HTR-8/SVneo (cell line): ENCODE data around the gene TFPI2.
"Not testable (repeated sequence)": the region's sequence is repeated elsewhere in the genome, so short reads cannot be mapped to it uniquely, and the experiment has no call there.

Source experiments
- DNase-seq: peaks from one replicate; pipeline ENCODE4 v3.0.0; 2011; ENCODE audit warnings: low spot score, mixed read lengths; ENCODE audit not compliant: insufficient read length
- FAIRE-seq: peaks from 2 replicates; lab custom pipeline; 2011; peaks lifted over from hg19 to GRCh38; lab: Jason Lieb, UNC

The TFPI2 gene

DNA sequence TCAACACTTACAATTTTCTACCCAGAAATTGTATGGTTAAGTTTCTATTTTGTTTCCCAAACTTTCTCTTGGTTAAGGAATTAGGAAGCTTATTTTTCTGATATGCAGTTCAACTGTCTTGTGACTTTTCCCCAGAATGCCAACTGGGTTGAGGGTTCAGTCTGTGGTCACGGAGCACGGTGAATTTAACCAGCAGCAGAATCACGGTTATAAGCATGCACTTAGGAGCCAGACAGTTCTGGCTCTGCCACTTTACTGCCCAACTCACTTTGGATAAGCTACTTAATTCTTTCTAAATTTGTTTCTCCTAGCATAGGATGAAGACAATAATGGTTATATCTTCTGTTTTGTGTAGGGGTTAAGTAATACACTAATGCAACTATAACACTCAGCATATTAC lies 20.7 kb upstream of the TFPI2 start:
- FAIRE-seq, DNase-seq: not testable (repeated sequence)

DNA sequence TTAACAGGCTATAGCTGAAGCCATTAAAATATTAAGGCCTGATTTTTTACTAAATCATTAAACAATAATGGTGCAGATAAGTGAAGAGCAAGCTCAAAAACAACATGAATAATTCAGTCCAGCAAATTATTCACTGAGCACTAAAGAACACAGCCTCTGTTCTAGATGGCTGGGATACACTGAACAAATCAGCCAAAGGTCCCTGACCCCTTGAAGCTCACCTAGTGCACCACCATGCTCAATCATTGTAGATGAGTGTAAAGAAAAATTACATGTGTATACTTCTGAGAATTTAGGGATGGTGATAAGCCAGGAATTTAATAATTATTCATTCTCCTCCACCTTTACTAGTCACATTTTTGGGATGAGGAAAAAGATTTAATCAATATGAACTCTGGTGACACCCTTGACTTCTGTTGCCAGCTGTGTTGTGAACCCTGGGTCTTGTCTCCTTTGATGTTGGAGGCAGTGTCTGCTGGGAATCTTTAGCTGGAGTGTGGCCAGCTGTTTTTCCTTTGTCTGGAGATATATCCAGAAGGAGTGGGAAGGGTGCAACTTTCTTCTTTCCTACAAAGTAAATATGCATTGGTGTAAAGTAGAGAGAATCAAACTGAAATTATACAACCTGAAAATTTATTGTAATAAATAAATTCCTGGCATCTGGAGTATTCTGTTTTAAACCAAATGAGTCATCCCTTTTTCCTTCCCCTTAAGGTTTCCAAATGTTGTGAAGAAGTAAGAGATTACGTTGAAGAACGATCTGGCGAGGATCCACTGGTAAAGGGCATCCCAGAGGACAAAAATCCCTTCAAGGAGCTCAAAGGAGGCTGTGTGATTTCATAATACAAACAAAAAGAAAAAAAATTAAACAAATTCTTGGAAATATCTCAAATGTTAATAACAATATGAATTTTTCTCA lies 19.8 kb upstream of the TFPI2 start:
- FAIRE-seq, result no peak
- no peak for DNase-seq

DNA sequence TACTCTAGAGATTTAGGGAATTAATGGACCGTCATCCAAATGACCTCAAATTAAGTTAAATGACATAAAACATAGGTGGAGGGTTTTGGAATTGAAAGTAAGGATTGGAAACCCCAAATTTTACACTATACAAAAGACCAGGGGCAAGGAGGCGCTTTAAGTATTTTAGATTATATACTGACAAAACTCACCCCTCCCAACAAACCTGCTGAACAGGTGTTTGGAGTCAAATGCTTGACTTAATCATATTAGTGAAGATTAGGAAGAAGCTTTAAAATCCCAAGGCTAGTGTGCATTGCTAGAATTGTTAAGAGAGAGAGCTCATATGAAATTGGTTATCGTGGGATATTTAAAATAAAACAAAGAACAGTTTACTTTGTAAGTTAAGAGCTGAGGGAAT lies 15.7 kb upstream of the TFPI2 start, which contains the start of gene GNGT1:
GNGT1 (plus strand) TSS at position 301 of the 400 bp plus-strand sequence. CDS start 180 bp downstream, outside the sequence.
- FAIRE-seq, result no peak
- no peak for DNase-seq

DNA sequence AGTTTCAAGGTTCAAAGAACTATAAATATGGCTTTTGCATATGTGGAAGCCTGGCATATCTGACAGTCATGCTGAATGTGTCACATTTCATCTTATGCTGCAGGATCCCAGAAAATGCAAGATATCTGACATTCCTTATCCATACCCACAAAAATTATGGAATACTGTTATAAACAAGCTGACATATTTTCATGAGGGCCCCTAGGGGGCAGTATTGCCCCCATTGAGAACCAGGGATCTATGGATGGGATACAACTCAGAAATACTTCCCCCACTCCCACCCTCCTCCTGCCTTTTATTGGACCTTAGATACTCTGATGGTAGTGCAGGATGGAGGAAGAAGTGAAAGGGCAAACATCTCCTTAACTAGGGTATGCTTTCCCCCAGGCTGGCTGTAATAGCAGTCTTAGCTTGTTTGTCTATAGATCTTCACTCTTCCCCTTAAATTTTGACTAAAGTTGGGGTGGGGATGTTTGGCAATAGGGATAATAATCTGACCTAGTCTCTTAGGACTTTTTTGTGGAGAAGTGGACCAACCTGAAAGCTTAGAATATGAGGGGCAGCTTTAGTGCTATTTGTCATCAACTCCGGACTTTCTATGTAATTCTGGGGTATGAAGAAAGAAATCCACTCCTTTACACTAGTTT lies 12.3 kb upstream of the TFPI2 start:
- no peak for FAIRE-seq
- DNase-seq, result no peak

DNA sequence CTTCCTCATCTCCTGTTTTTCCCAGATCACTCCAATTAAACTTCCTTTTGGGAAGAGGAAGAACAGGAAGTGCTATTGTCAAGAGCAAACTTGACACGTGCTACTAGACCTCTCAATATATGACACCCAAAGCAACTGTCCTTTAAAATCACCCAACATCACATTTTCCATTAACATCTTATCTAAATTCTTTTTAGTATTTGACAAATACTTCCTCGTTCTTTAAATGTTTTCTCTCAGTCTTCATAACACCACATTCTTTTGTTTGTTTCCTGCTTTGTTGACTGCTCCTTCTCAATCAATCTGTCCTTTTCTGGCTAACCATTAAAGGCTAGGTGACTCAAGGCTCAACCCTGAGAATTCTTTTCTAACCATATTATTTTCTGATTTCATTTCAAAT lies 7.1 kb upstream of the TFPI2 start:
- no peak for FAIRE-seq
- no peak for DNase-seq

DNA sequence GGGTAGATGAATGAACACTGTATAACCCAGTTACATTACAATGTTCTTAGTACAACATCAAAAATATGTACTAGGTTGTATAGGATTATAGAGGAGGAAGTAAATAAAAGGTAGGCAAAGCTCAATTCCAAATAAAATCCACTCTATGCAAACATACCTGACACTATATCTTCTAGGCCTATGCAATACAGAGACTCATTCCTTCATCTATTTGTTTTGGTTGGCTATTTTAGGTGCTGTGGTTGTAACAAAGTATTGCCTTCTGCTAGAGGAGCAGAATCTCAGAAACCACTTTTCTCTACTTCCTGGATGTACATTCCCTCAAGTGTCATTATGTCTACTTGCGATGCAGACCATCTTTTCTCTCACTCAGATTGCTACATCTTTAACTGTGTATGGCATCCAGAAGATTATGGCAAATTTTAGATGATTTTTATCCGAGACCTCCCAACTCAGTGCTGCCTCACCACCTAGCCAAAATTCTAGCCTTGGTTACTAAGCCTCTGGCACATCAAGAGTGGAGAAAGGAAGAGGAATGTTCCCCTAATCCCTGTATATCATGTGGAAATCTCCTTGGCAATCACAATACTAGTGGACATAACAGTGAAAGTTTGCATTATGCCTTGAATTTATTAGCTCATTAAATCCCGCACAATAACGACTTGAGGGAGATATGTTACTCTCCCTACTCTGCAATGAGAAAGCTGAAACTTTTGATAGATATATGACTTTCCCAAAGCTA lies 5.5 kb upstream of the TFPI2 start:
- DNase-seq, result no peak
- no peak for FAIRE-seq

DNA sequence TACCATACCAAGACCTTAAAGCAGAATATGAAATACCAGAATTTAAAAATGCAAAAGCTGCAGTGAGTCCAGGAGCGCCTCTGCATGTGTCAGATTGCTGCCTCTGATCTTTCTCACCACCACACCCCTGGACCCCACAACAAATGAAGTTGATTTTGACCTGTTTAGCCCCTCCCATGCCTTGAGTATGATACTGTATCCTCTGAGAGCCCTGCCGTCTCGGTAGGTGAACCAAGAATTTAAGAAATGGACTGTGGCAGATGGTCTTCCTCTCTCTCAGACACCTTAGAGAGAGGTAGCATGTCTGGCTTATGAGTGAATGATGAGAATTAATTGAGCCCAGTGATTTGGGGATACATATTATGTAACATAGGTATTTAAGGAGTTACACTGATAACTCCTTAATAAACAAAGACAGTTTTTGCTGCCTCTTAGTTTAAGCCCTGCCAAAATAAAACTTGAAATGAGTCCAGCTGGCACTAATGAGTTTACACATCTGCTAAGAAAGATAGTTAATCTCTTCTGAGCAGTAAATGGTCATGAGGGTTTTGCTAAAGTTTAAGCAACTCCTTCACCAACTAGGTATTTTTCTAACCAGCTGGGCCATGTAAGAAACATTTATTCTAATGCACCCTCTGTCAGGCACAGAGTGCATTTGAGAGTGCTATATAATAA lies 4.5 kb upstream of the TFPI2 start:
- FAIRE-seq (no peak), DNase-seq (no peak)

DNA sequence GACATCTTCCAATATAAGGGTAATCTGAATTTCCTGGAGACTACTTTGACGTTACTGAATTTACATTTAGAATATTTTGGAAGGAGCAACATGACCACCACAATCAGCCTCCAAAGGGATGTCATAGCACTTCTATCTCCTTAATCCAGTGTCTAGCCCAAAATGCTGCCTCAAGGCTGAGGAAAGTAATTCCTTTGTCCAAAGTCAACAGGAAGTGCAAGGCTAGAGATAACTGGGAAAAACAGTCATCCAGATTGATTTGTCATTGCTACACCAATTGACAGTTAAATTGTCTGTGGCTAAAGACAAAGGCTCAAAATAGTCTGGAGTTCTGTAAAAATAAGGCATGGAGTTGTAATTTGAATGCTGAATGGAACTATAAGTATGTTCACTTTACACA lies 3.9 kb upstream of the TFPI2 start:
- FAIRE-seq (no peak), DNase-seq (no peak)

DNA sequence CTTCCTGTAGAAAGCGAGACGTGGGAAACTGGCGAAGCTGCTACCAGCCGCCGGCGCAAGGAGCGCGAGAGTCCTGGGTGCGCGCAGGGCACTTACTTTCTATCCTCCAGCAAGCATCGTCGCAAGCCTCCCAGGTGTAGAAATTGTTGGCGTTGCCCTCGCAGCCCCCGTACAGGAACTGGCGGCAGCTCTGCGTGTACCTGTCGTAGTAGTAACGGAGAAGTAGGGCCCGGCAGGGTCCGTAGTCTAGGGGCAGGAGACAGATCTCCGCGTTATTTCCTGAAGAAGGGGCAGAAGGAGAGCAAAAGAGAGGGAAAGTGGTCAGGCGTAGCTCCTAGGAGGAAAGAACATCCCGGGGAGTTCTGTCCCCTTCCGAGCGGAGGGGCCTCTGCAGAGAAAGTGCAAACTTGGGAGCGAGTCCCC lies 501 bp downstream of the TFPI2 start:
- no peak for DNase-seq
- FAIRE-seq, result no peak

DNA sequence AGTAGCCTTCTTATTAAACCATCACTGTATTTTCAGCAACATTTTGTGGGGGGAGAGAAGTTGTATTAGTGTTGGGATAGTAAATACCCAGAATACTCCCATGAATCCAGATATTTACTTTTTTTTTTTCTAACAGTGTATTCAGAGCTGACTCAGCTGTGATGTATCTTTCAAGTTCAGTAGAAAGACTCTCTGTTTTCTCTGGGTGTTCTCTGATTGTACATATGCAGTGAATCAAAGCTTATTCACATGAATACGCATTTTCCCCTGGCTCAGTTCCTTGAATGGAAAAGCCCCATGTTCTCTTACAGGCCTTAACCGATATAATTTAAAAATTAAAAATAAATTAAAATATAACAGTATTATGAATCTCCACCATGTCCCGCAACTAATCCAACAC lies 1.3 kb downstream of the TFPI2 start:
- no peak for DNase-seq
- no peak for FAIRE-seq

DNA sequence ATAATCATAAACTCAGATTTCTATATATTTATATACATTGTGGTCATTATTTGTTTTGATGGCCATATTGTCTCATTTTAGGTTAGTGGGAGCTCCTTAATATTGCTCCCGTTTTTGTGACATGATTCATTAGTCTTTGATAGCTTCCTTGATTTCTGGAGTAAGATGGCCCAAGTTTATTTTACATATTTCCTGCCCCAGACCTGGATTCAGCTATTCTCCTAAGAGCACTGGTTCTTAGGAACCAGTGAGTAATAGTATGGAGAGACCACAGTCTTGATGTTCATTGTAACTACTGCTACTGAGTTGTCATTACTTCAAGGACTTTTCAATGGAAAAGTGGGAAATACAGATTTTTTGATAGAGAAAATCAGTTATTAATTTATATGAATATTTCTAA lies 6.0 kb downstream of the TFPI2 start:
- no peak for FAIRE-seq
- no peak for DNase-seq

DNA sequence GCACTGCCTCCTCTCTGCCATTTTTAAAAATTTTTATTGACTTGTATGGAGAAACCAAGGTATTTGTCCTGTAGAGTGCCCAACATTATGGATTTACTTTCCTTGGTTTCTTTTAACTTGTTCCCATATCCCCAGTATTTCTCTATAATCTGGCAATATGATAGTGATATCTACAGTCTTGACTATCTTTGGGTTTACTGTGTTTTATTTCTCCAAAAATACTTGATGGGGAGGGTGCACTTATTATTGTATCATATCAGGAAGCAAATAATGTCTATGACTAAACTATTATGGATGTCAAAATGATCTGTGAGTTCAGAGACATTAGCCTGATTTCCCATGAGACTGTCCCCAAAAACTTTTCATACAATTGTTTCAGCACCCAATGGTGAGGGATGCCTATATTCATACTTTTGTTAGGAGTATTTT lies 6.6 kb downstream of the TFPI2 start:
- FAIRE-seq (no peak), DNase-seq (no peak)

DNA sequence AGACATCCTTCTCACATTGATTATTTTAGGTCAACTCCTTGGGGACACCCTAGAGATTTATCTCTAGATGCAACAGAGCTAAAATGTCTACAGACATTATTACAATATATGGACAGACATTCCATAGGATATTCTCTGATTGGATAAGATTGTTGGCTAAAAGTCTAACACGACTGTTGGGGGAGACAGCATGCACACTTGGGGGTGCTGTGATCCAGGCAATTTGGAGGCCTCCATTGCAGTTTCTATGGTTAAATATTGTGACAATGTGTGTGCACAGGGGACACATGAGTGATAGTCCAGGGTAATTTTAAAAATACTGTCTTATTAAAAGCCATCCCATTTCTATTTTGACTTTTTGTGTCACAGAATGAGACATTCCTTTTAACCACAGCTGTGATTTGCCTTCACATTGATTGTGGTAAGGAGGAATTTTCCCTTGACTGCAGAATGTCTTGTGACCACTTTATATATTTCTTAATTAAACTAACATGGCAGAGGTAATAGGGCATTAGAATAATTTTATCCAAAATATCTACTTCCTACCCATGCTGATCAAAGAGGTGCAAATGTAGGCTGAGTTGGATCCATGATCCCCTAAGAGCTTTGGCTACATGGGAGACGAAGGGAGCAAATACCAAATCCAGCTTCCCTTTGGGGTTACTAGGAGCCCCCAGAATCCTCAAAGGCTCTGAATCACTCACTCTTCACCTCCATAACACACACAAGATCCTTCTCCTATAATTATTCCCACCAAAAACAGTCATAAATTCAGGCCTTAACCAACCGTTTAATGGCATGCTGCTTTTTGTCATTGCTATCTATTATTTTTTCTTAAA lies 7.3 kb downstream of the TFPI2 start:
- FAIRE-seq (no peak), DNase-seq (no peak)

DNA sequence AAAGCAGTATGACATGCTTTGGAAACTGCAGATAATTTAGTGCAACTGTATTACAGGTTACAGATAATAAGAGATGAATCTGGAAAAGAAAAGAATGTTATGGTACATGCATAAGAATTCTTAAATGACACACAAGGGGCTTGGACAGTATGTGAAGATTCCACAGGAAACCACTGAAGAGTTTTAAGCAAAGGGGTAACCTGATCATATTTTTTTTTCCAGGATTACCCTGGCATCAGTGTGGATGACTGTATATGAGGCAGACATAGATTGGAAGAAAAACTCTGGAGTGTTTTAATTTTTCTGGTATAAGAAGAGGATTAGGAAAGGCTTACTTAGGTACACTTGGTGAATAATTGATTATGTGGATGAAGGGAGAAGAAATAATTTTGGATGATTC lies 8.1 kb downstream of the TFPI2 start:
- DNase-seq (no peak), FAIRE-seq (no peak)

DNA sequence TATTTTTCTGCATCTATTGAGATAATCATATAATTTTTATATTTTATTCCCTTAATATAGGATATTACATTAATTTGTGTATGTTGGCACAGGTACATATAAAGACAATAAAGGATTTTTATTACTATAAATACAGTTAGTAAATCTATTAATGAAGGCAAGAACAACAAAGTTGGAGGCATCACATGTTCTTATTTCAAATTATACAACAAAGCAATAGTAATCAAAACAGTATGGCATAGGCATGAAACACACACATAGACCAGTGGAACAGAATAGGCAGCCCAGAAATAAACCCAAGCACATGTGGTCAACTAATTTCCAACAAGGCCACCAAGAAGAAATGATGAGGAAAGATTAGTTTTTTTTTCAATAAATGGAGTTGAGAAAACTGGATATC lies 11.2 kb downstream of the TFPI2 start:
- no peak for DNase-seq
- no peak for FAIRE-seq

DNA sequence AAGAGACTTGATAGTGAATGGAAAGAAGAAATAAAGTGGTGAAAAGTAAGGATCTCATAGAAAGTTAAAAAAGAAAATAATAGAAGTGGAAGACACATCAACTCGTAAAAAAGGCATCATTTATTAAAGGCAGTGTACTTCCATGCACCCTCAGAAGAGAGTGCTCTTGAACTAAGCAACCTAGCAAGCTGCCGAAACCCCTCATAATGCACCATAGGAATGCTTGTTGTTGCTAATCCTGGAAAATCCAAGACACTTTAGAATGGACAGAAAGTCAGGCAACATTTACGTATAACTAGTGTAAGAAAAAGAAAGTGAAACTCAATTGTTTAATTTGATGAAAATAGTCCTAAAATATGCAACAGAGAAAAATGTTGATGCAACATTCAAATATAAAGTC lies 12.8 kb downstream of the TFPI2 start:
- FAIRE-seq, result no peak
- no peak for DNase-seq

DNA sequence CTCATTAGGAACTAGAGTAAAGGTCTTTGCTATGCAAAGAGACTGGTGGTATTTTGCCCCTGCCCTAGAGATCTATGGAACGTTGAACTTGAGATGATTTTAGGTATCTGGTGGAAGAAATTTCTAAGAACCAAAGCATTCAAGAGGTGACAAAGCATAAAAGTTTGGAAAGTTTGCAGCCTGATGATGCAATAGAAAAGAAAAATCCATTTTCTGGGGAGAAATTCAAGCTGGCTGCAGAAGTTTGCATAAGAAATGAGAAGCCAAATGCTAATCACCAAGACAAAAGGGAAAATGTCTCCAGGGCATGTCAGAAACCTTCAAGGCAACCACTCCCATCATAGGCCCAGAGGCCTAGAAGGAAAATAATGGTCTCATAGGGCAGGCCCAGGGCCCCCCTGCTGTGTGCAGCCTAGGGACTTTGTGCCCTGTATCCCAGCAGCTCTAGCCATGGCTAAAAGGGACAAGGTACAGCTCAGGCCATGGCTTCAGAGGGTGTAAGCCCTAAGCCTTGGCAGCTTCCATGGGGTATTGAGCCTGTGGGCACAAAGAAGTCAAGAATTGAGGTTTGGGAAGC lies 16.5 kb downstream of the TFPI2 start:
- FAIRE-seq, result no peak
- DNase-seq, result no peak

DNA sequence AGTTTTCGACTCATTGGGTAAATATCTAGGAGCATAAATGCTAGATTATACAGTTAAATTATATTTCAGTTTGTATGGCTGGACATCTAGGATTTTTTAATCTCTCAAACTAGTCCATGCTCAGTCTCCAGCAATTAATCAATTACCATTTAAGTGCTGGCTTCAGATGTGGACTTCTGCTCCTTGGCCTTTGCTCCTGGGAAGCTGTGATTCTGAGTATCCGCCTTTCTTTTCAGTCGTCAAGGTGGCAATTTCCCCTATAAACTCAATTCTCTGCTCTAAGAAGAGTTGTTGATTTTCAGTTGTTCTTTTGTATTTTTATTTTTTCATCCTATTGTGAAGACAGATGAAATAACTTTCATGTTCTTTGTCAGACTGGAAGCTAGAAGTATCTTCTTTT lies 23.7 kb downstream of the TFPI2 start:
- DNase-seq (no peak), FAIRE-seq (no peak)

DNA sequence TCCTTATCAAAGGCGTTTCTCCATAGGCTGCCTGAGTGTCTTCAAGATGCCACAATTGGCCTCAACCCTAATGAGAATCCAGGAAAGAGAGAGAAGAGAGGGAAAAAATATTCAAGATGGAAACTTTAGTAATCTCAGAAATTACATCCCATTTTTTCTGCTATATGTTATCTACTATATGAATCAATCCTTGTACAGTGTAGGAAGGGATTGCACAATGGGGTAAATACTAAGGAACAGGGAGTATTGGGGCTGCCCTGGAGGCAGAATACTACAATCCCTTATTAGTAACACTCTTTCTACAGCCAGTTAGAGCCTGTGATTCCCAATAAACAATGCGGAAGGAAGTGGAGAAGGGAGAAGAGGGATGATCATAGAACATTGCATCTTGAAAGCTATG lies 27.9 kb downstream of the TFPI2 start:
- FAIRE-seq (no peak), DNase-seq (no peak)
